Right lobe of liver (tissue), 4 donors: Measurements from ENCODE around the gene USF3.

Experiments
- POLR2A ChIP-seq: fragments of 450-650 bp; IDR thresholded peaks from one replicate; pipeline ENCODE4 v1.6.1; 2017; ENCODE audit warnings: antibody characterized with exemption, mild to moderate bottlenecking
- TF ChIP-seq, protein P1 (sequence below), 4 donors: fragments of 200-600 bp in 3 of 4; fragments of 450-650 bp in 1 of 4; IDR thresholded peaks; one replicate each; pipeline versions ENCODE4 v1.5.1 to v1.8.0; 2016 to 2022; ENCODE audit warnings: antibody characterized with exemption in 4 of 4, mild to moderate bottlenecking in 2 of 4
- donor health status: DM: no; HTN: no; CAD: no.
- donor health status: DM: no; HTN: no; CAD: no.
- donor health status: DM: no; HTN: yes; CAD: no.

DNA sequence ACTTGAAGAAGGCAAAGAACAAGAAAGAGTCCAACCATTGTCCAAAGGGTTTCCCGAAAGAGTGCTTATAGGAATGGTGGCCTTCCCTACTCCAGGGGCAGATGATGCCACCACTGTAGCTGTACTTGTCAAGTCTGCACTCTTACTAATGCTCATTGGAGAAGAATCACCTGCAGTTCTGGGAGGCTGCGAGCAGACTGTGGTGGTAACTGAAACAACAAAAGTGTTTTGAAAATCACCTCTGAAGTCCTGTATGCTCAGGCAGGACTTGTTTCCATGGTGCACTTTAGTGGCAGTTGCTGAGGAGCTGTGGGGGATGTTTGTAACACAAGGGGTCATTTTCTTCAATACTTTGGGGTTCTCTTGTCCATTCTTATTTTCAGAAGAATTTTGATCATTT, 36.0 kb downstream of the USF3 start:
- TF ChIP-seq, protein P1, sequence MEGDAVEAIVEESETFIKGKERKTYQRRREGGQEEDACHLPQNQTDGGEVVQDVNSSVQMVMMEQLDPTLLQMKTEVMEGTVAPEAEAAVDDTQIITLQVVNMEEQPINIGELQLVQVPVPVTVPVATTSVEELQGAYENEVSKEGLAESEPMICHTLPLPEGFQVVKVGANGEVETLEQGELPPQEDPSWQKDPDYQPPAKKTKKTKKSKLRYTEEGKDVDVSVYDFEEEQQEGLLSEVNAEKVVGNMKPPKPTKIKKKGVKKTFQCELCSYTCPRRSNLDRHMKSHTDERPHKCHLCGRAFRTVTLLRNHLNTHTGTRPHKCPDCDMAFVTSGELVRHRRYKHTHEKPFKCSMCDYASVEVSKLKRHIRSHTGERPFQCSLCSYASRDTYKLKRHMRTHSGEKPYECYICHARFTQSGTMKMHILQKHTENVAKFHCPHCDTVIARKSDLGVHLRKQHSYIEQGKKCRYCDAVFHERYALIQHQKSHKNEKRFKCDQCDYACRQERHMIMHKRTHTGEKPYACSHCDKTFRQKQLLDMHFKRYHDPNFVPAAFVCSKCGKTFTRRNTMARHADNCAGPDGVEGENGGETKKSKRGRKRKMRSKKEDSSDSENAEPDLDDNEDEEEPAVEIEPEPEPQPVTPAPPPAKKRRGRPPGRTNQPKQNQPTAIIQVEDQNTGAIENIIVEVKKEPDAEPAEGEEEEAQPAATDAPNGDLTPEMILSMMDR (IDR thresholded peaks at IDR 0.05) = no peak
- TF ChIP-seq POLR2A = no peak
